Ovary (tissue), 9 donors: ENCODE data around the gene GATA1. TPM values are rescaled to one million over a fixed set of nuclear protein-coding genes. Genes with fewer than 3 reads are reported as not detected.

Experiments
- DNase-seq, 5 donors: peaks; one replicate each; pipeline ENCODE4 v3.0.0-alpha.2; 2019 to 2020
- H3K27ac ChIP-seq, 2 donors: fragments of 200-600 bp; one replicate each; pipeline versions ENCODE4 v1.5.1 to v1.8.0; 2019 to 2022
- H3K27me3 ChIP-seq: fragments of 200-600 bp; one replicate; pipeline ENCODE4 v1.8.0; 2022
- H3K36me3 ChIP-seq: fragments of 200-600 bp; sonication (generic); one replicate; pipeline ENCODE4 v1.5.1; 2019
- H3K4me1 ChIP-seq: one replicate; pipeline ENCODE4 v1.8.1; 2013; ENCODE audit warnings: mild to moderate bottlenecking, moderate library complexity; ENCODE audit not compliant: insufficient read depth
- H3K4me3 ChIP-seq: fragments of 200-600 bp; sonication (generic); one replicate; pipeline ENCODE4 v1.5.1; 2017
- H3K9me3 ChIP-seq, 2 donors: fragments of 200-600 bp in 1 of 2; sonication (generic) in 1 of 2; one replicate each; pipeline versions ENCODE4 v1.5.1 to v1.8.1; 2013 to 2019; ENCODE audit warnings: mild to moderate bottlenecking in 1 of 2, moderate library complexity in 1 of 2
- EP300 ChIP-seq: sonication (generic); formaldehyde crosslinking; IDR thresholded peaks from one replicate; pipeline ENCODE4 v1.6.1; 2017; ENCODE audit warnings: antibody characterized with exemption
- POLR2A ChIP-seq: fragments of 450-650 bp; IDR thresholded peaks from one replicate; pipeline ENCODE4 v1.6.1; 2017; ENCODE audit warnings: antibody characterized with exemption, mild to moderate bottlenecking, moderate library complexity
- WGBS, 3 donors: extraction: QIAGEN DNeasy Blood & Tissue Kit in 1 of 3; methylation state at CpG; one replicate each; pipeline versions ENCODE4 v1.1.5 to v1.1.7; 2013 to 2017; 5-methylcytosine and 5-hydroxymethylcytosine counted together
- intact Hi-C, 4 donors: fragments of 100-400 bp; cut with DNase I; formaldehyde crosslinking; loops; one replicate each; pipeline versions ENCODE4 v1.11.0 to v1.15.1; 2022 to 2023
- polyA plus RNA-seq, 2 donors: library from polyadenylated mRNA; stranded (reverse); fragments of 200-250 nt in 1 of 2; fragments of 350-450 nt in 1 of 2; fragmentation: Illumina TruSeq in 1 of 2; extraction: RNeasy Lipid Tissue Mini Kit (QIAGEN cat#74804) in 1 of 2; gene quantifications; one replicate each; pipeline ENCODE4 v1.2.3, GENCODE V29; 2013 to 2014
- total RNA-seq, 7 donors: library from RNA; depleted of rRNA in 2 of 7; stranded (reverse); fragments of >200 nt in 2 of 7; fragmentation: NEBNext Ultra II Directional in 3 of 7; extraction: Animal tissue kit (Norgen Biotek cat#: 25700) in 3 of 7; gene quantifications; one replicate each; pipeline versions ENCODE4 v1.1.0 to v1.2.4, GENCODE V29; 2016 to 2023
- TF ChIP-seq, protein P1 (sequence below), 3 donors: fragments of 450-650 bp in 2 of 3; fragments of 200-600 bp in 1 of 3; IDR thresholded peaks; one replicate each; pipeline versions ENCODE4 v1.5.1 to v1.8.0; 2016 to 2022; ENCODE audit warnings: antibody characterized with exemption in 3 of 3, mild to moderate bottlenecking in 1 of 3
- donor health status: DM: no; HTN: no; CAD: no; lungs with moderate emphysema.
- donor health status: DM: no; HTN: no; CAD: no.
- donor health status: Bipolar disorder and iron deficiency.
- donor health status: DM: yes; HTN: yes; CAD: no.
- donor health status: DM: no; HTN: no; CAD: no.
- donor health status: DM: yes; HTN: yes; CAD: no.

Gene GATA1
- total and polyA plus RNA-seq, 9 donors: 0.08 to 0.46 TPM; not detected in 7

DNA sequence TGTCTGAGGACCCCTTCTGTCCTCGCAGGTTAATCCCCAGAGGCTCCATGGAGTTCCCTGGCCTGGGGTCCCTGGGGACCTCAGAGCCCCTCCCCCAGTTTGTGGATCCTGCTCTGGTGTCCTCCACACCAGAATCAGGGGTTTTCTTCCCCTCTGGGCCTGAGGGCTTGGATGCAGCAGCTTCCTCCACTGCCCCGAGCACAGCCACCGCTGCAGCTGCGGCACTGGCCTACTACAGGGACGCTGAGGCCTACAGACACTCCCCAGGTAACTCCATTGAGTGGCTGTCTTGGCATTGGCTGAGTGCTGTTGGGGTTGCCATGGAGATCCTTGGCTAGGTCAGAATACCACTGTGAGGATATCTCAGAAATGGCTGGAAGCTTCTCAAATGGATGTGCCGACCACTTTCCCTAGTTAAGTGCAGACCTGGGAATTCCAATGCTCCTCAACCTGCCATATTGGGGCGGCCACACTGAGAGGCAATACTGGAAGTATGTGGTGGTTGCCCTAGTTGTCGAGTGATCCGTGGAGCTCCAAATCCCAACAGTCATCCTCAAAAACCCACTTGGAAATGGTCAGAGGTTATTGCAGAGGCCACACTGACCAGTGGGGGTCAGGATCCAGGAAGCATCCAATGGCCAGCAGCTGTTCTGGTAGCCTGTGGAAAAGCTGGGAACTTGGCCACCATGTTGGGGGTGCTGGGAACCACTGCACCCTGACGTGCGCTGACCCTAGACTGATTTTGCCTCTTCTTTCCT is 4.9 kb downstream of the GATA1 start:
- no peak for DNase-seq
- H3K27me3 ChIP-seq: no peaks in the 10 kb centered on the region
- no peak overlapping the region for H3K27ac ChIP-seq
- H3K9me3 ChIP-seq: no peaks in the 10 kb centered on the region
- no peak for TF ChIP-seq EP300
- TF ChIP-seq, protein P1, sequence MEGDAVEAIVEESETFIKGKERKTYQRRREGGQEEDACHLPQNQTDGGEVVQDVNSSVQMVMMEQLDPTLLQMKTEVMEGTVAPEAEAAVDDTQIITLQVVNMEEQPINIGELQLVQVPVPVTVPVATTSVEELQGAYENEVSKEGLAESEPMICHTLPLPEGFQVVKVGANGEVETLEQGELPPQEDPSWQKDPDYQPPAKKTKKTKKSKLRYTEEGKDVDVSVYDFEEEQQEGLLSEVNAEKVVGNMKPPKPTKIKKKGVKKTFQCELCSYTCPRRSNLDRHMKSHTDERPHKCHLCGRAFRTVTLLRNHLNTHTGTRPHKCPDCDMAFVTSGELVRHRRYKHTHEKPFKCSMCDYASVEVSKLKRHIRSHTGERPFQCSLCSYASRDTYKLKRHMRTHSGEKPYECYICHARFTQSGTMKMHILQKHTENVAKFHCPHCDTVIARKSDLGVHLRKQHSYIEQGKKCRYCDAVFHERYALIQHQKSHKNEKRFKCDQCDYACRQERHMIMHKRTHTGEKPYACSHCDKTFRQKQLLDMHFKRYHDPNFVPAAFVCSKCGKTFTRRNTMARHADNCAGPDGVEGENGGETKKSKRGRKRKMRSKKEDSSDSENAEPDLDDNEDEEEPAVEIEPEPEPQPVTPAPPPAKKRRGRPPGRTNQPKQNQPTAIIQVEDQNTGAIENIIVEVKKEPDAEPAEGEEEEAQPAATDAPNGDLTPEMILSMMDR (IDR thresholded peaks at IDR 0.05): no peak
- TF ChIP-seq POLR2A: no peak
- no peak overlapping the region for H3K4me3 ChIP-seq
- WGBS, 3 donors: 74 to 80% (median 79%) methylated on average over 11 of the region's 11 CpGs
- no peaks in the 10 kb centered on the region for H3K4me1 ChIP-seq
- intact Hi-C loops: no loop called here
- no peaks in the 10 kb centered on the region for H3K36me3 ChIP-seq

DNA sequence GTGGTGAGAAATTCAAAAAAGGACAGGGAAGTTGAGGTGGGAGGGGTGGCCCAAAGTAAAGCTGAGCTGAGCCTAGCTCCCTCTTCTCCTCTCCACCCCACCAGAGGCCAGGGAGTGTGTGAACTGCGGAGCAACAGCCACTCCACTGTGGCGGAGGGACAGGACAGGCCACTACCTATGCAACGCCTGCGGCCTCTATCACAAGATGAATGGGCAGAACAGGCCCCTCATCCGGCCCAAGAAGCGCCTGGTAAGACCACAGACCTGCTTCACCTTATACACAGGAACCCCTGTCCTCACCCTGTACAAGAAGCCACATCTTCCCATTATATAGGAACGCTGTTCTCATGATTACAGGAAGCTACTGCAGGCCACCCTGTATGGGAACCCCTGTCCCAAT is 5.8 kb downstream of the GATA1 start:
- H3K4me1 ChIP-seq: no peaks in the 10 kb centered on the region
- H3K9me3 ChIP-seq: no peaks in the 10 kb centered on the region
- WGBS, 3 donors: 74 to 89% (median 85%) methylated on average over 7 of the region's 7 CpGs
- intact Hi-C loops: no loop called here
- H3K27ac ChIP-seq: no peak overlapping the region
- no peak for DNase-seq
- H3K4me3 ChIP-seq: no peak overlapping the region
- H3K27me3 ChIP-seq: no peaks in the 10 kb centered on the region
- no peaks in the 10 kb centered on the region for H3K36me3 ChIP-seq
- TF ChIP-seq, protein P1 (IDR thresholded peaks at IDR 0.05): no peak
- TF ChIP-seq EP300: no peak
- no peak for TF ChIP-seq POLR2A

DNA sequence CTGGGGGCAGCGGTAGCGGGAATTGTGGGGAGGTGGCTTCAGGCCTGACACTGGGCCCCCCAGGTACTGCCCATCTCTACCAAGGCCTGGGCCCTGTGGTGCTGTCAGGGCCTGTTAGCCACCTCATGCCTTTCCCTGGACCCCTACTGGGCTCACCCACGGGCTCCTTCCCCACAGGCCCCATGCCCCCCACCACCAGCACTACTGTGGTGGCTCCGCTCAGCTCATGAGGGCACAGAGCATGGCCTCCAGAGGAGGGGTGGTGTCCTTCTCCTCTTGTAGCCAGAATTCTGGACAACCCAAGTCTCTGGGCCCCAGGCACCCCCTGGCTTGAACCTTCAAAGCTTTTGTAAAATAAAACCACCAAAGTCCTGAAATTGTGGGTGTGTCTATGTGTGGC is 7.5 kb downstream of the GATA1 start:
- WGBS, 3 donors: 72 to 74% (median 73%) methylated on average over 4 of the region's 4 CpGs
- no peaks in the 10 kb centered on the region for H3K36me3 ChIP-seq
- no peak overlapping the region for H3K4me3 ChIP-seq
- TF ChIP-seq EP300 (no peak), POLR2A (no peak)
- TF ChIP-seq, protein P1 (IDR thresholded peaks at IDR 0.05): no peak
- no peak for DNase-seq
- intact Hi-C loops: no loop called here
- H3K9me3 ChIP-seq: no peaks in the 10 kb centered on the region
- H3K27ac ChIP-seq: no peak overlapping the region
- H3K27me3 ChIP-seq: no peaks in the 10 kb centered on the region
- no peaks in the 10 kb centered on the region for H3K4me1 ChIP-seq

DNA sequence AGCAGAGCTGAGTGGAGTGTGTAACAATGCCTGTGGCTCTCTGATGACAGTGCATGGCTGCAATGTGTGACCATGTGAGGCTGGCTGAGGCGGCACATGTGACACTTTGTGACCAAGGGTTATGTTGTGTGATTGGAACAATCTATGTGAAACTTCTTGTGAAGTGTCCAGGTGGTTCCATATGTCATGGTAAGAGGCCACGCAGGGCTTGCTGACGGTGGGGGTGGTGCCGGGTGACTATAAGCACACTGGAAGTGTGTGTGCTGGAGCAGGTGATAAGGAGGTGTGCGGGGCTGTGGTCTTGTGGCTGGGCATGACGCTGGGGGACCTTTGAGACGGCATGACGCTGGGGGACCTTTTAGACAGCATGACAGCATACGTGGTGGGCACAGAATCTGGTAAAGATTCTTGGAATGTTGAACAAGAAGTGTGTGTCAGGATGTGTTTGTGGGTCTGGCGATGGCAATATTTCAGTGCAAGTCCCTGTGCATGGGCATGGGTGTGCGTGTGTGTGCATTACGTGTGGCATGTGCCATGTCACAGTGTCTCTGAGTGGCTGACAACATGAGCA is 8.0 kb downstream of the GATA1 start:
- Histone ChIP-seq H3K9me3 (no peaks in the 10 kb centered on the region), H3K27ac (no peak overlapping the region), H3K4me3 (no peak overlapping the region), H3K36me3 (no peaks in the 10 kb centered on the region), H3K4me1 (no peaks in the 10 kb centered on the region), H3K27me3 (no peaks in the 10 kb centered on the region)
- DNase-seq: no peak
- 71 to 80% (median 72%) methylated on average over 12 of the region's 12 CpGs for WGBS, 3 donors
- TF ChIP-seq, protein P1 (IDR thresholded peaks at IDR 0.05): no peak
- no peak for TF ChIP-seq EP300
- intact Hi-C loops: no loop called here
